WERI-Rb-1 (cell line): ENCODE results near the gene SHANK1.

Experiments used
- DNase-seq: peaks from one replicate; pipeline ENCODE4 v3.0.0-alpha.2; 2020
- H3K27ac ChIP-seq: fragments of 250-450 bp; sonication (Bioruptor Pico); 2 replicates; pipeline ENCODE4 v1.5.1; 2020; ENCODE audit warnings: mild to moderate bottlenecking, moderate library complexity
- H3K27me3 ChIP-seq: fragments of 250-450 bp; sonication (Bioruptor Pico); 2 replicates; pipeline ENCODE4 v1.5.1; 2021; ENCODE audit warnings: mild to moderate bottlenecking, low read depth, moderate library complexity; ENCODE audit not compliant: insufficient read depth, severe bottlenecking
- H3K36me3 ChIP-seq: fragments of 250-450 bp; sonication (Bioruptor Pico); 2 replicates; pipeline ENCODE4 v1.5.1; 2020; ENCODE audit warnings: mild to moderate bottlenecking, moderate library complexity
- H3K4me3 ChIP-seq: 2 replicates; pipeline ENCODE4 v1.5.1; 2011; ENCODE audit warnings: low read depth, mild to moderate bottlenecking, control low read depth, low read length
- H3K9me3 ChIP-seq: fragments of 250-450 bp; sonication (Bioruptor Pico); 2 replicates; pipeline ENCODE4 v1.5.1; 2021; ENCODE audit warnings: mild to moderate bottlenecking, moderate library complexity; ENCODE audit not compliant: severe bottlenecking
- TF ChIP-seq, protein P1 (sequence below): IDR thresholded peaks from 2 replicates; pipeline ENCODE4 v1.5.1; 2011; ENCODE audit warnings: low read depth, mild to moderate bottlenecking, control low read depth, inconsistent platforms, low read length

SHANK1 gene

DNA sequence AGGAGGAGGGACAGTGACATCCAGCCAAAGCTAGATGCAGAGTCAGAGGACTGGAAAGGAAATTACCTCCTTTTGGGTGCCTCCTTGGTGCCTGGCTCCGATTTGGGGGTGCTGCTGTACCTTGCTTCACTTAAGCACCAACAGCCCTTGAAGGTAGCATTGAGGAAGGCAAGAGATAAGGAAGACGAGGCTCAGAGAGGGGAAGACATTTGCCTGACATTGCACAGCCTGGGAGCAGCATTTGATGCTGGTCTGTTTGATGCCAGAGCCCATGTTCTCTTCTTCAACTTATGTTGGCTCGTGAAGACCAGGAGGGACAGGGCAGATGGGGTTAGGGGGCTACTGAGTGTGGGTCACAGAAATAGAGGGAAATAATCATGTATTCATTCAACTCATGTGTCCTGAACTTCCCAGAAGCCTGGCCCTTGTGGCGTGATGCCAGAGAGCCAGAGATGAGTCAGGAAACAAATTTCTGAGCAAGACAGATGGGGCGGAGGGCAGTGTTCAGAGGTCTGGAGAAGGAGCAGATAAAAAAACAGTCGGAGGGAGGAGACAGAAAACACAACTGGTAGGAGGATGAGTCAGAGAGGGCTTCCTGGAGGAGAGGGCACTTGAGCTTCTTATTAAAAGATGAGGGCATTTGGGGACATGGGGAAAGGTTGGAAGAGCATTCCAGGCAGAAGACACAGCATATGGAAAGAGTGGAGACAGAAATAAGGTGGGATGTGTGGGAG is 73.4 kb downstream of the SHANK1 start:
- Histone ChIP-seq H3K4me3 (no peak overlapping the region), H3K9me3 (no peaks in the 10 kb centered on the region), H3K27me3 (peaks cover 15% of the 10 kb centered on the region), H3K36me3 (no peaks in the 10 kb centered on the region), H3K27ac (no peak overlapping the region)
- DNase-seq = no peak
- TF ChIP-seq, protein P1, sequence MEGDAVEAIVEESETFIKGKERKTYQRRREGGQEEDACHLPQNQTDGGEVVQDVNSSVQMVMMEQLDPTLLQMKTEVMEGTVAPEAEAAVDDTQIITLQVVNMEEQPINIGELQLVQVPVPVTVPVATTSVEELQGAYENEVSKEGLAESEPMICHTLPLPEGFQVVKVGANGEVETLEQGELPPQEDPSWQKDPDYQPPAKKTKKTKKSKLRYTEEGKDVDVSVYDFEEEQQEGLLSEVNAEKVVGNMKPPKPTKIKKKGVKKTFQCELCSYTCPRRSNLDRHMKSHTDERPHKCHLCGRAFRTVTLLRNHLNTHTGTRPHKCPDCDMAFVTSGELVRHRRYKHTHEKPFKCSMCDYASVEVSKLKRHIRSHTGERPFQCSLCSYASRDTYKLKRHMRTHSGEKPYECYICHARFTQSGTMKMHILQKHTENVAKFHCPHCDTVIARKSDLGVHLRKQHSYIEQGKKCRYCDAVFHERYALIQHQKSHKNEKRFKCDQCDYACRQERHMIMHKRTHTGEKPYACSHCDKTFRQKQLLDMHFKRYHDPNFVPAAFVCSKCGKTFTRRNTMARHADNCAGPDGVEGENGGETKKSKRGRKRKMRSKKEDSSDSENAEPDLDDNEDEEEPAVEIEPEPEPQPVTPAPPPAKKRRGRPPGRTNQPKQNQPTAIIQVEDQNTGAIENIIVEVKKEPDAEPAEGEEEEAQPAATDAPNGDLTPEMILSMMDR = no peak

DNA sequence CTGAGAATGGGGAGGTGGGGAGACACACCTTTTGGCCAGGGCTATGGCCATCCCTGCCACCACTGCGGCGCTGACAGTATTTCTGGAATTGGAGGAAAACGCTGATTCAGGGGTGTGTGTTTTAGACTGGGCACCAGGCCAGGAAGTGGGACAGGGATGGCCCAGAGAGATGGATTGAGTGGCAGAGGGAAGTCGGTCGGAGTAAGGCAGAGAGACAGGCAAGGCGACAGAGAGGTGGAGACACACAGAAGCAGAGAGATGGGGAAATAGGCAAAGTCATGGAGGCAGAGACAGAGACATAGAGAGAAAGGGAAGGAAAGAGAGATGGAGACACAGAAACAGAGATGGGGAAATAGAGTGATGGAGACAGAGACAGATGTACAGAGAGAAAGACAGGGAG is 74.5 kb downstream of the SHANK1 start:
- Histone ChIP-seq H3K4me3 (no peak overlapping the region), H3K27ac (no peak overlapping the region), H3K9me3 (no peaks in the 10 kb centered on the region), H3K36me3 (no peaks in the 10 kb centered on the region), H3K27me3 (peaks cover 15% of the 10 kb centered on the region)
- no peak for DNase-seq
- TF ChIP-seq, protein P1 = no peak

DNA sequence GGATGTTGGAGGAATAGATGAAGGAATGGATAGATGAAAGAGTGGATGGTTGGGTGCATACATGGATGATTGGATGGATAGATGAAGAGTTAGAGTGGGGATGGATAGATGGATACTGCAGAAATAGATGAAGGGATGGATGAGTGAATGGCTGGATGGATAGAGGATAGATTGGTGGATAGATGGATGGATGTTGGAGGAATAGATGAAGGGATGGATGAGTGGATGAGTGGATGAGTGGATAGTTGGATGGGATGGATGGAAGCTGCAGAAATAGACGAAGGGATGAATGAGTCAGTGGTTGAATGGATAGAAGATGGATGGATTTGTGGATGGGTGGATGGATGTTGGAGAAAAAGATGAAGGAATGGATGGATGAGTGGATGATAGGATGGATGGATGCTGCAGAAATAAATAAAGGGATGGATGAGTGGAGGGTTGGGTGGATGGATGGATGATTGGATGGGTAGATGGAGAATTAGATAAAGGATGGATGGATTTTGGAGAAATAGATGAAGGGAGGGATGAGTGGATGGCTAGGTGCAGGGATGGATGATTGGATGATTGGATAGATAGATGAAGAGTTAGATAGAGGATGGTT is 75.2 kb downstream of the SHANK1 start:
- H3K27ac ChIP-seq = no peak overlapping the region
- no peak for DNase-seq
- peaks cover 15% of the 10 kb centered on the region for H3K27me3 ChIP-seq
- no peaks in the 10 kb centered on the region for H3K9me3 ChIP-seq
- TF ChIP-seq, protein P1 = no peak
- no peaks in the 10 kb centered on the region for H3K36me3 ChIP-seq
- H3K4me3 ChIP-seq = no peak overlapping the region

DNA sequence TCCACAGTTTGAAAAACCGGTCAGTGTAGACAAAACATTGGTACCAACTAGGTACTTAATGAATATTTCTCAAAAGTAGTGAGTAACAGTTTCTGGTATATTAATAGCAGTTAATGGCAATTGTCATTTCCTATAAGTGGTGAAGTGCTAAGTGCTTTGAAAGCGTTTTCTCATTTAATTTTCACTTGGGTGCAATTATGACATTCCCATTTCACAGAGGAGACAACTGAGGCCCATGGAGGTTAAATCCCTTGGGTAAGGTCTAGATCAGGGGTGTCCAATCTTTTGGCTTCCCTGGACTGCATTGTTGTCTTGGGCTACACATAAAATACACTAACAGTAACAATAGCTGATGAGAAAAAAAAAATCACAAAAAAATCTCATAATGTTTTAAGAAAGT is 79.2 kb downstream of the SHANK1 start:
- Histone ChIP-seq H3K9me3 (no peaks in the 10 kb centered on the region), H3K27me3 (peaks cover 15% of the 10 kb centered on the region), H3K36me3 (no peaks in the 10 kb centered on the region), H3K27ac (no peak overlapping the region), H3K4me3 (peak overlapping the region; percentile 92; the same call in 1 of the 2 replicates)
- TF ChIP-seq, protein P1 = no peak
- DNase-seq = no peak

DNA sequence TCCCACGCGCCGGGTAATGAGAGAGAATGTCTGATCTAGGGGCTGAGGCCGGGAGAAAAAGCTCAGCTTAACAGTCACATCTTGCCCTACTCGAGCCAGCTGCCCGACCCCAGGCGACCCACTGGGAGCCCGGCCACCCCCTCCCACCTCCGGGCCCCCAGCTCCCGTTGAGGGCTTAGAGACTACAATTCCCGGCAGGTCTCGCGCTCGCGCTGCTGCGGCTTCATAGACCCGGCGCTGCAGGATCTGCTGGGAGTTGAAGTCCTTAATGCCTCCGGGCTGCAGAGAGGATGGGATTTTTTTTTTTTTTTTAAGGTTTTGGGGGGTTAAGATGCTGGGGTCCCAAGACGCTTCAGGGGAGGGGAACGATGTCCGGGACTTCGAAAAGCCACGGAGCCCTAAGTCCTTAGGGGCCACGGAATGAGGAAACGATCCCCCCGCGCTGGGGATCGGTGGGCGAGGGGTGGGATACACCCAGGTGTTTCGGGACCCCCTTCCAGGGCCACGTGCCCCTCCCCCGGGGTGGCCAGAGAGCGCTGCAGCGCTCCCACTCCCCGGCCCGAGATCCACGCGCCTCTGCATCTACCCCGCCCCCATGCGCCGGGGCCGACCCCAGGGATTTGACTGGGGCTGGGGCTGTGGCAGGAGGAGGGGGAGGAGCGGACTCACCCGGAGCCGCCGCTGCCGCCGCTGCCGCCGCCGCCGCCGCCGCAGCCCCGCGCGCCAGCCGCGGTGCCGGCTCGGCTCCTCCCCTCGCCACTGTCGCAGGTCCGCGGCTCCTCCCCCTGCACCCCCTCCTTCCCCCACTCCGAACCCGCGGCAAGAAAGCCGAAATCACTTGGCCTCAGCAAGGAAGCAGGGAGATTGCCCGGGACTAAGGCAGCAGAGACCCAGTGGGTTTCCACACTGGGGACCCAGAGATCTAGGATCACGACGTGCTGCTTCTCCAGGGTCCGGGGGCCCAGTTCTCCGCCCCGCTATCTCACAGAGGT is 80.2 kb downstream of the SHANK1 start, which contains the start of gene SYT3:
Gene SYT3 (minus strand): TSS at position 761 of the 992 bp plus-strand sequence. CDS start 2,470 bp downstream, outside the sequence.
- Histone ChIP-seq H3K27ac (peak within 1 kb of the TSS; percentile 77), H3K36me3 (no peaks in the 10 kb centered on the region), H3K9me3 (no peaks in the 10 kb centered on the region), H3K4me3 (peak within 1 kb of the TSS; percentile 92), H3K27me3 (peaks cover 12% of the 10 kb centered on the region)
- TF ChIP-seq, protein P1 = no peak
- peak; percentile 83 for DNase-seq
